KMS-11 (cell line): ENCODE data around the gene ZNF19.

Source experiments
- H2AFZ ChIP-seq: fragments of 200-600 bp; sonication (generic); 2 replicates; pipeline ENCODE4 v1.6.1; 2016; ENCODE audit warnings: antibody characterized with exemption, mixed run types, low read depth
- H3K27ac ChIP-seq: fragments of 200-600 bp; sonication (generic); 2 replicates; pipeline ENCODE4 v1.6.1; 2016; ENCODE audit warnings: mild to moderate bottlenecking, mixed run types
- H3K27me3 ChIP-seq: fragments of 200-600 bp; sonication (generic); 2 replicates; pipeline ENCODE4 v1.6.1; 2017; ENCODE audit warnings: mild to moderate bottlenecking, low read depth, mixed run types, moderate library complexity; ENCODE audit not compliant: insufficient read depth
- H3K36me3 ChIP-seq: fragments of 200-600 bp; sonication (generic); 2 replicates; pipeline ENCODE4 v1.6.1; 2017; ENCODE audit warnings: mild to moderate bottlenecking, mixed run types; ENCODE audit not compliant: insufficient read depth
- H3K4me1 ChIP-seq: fragments of 200-600 bp; sonication (generic); 2 replicates; pipeline ENCODE4 v1.6.1; 2016; ENCODE audit warnings: mild to moderate bottlenecking, low read depth, mixed run types; ENCODE audit not compliant: poor library complexity, severe bottlenecking
- H3K4me2 ChIP-seq: fragments of 200-600 bp; sonication (generic); 2 replicates; pipeline ENCODE4 v1.7.0; 2016; ENCODE audit warnings: mild to moderate bottlenecking, mixed run types
- H3K4me3 ChIP-seq: fragments of 200-600 bp; sonication (generic); IDR thresholded peaks from 2 replicates; pipeline ENCODE4 v1.6.1; 2017; ENCODE audit warnings: low read depth, low read length, mixed read lengths; ENCODE audit not compliant: insufficient read depth
- H3K79me2 ChIP-seq: fragments of 200-600 bp; sonication (generic); 2 replicates; pipeline ENCODE4 v1.6.1; 2016; ENCODE audit warnings: low read depth, mixed run types; ENCODE audit not compliant: insufficient read depth
- H3K9ac ChIP-seq: fragments of 200-600 bp; sonication (generic); 2 replicates; pipeline ENCODE4 v1.6.1; 2016; ENCODE audit warnings: mild to moderate bottlenecking, mixed run types
- H4K20me1 ChIP-seq: fragments of 200-600 bp; sonication (generic); 2 replicates; pipeline ENCODE4 v1.6.1; 2016; ENCODE audit warnings: mild to moderate bottlenecking, mixed run types; ENCODE audit not compliant: insufficient read depth
- TF ChIP-seq, protein P1 (sequence below): fragments of 200-600 bp; sonication (generic); conservative IDR thresholded peaks from 2 replicates; pipeline ENCODE4 v1.6.1; 2017; ENCODE audit warnings: low read depth, mild to moderate bottlenecking, antibody characterized with exemption, low read length, moderate library complexity, mixed read lengths

ZNF19 gene

DNA sequence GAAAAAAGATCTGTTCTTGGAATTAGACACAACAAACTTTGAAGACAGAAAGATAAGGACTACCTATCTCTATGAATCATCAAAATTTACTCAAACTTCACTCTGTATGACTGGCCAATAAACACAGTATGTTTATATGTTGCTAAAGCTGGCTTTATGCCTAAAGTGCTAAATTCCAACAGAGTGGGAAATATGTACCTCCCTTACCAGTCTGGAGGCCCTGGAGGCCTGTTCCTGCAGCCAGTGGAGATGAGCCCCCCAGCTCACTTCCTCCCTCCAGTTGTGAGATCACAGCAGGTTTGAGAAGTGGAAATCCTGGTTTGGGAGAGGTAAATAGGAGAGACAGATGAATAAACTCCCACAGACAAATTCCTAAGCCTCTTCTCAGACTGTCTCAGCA, 36.1 kb downstream of the ZNF19 start:
- H3K4me1 ChIP-seq: no peaks in the 10 kb centered on the region
- H3K27me3 ChIP-seq: no peaks in the 10 kb centered on the region
- no peak overlapping the region for H2AFZ ChIP-seq
- no peaks in the 10 kb centered on the region for H4K20me1 ChIP-seq
- 0 out of 2 replicates have a peak, but pooled peaks cover 3% of the 10 kb centered on the region for H3K36me3 ChIP-seq
- TF ChIP-seq, protein P1, sequence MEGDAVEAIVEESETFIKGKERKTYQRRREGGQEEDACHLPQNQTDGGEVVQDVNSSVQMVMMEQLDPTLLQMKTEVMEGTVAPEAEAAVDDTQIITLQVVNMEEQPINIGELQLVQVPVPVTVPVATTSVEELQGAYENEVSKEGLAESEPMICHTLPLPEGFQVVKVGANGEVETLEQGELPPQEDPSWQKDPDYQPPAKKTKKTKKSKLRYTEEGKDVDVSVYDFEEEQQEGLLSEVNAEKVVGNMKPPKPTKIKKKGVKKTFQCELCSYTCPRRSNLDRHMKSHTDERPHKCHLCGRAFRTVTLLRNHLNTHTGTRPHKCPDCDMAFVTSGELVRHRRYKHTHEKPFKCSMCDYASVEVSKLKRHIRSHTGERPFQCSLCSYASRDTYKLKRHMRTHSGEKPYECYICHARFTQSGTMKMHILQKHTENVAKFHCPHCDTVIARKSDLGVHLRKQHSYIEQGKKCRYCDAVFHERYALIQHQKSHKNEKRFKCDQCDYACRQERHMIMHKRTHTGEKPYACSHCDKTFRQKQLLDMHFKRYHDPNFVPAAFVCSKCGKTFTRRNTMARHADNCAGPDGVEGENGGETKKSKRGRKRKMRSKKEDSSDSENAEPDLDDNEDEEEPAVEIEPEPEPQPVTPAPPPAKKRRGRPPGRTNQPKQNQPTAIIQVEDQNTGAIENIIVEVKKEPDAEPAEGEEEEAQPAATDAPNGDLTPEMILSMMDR: no peak
- no peak overlapping the region for H3K4me3 ChIP-seq
- H3K9ac ChIP-seq: no peak overlapping the region
- H3K4me2 ChIP-seq: no peak overlapping the region
- no peaks in the 10 kb centered on the region for H3K79me2 ChIP-seq
- H3K27ac ChIP-seq: no peak overlapping the region

DNA sequence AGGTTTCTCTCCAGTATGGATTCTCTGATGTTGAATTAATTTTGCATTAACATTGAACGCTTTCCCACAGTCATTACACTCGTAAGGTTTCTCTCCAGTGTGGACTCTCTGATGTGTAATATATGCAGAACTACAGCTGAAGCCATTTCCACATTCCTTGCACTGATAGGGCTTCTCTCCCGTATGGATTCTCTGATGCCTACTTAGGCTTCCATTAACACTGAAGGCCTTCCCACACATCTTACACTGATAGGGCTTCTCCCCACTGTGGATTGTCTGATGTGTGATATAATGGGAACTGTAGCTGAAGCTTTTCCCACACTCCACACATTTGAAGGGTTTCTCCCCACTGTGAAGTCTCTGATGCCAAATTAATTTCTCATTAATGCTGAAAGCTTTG, 40.1 kb downstream of the ZNF19 start:
- H3K4me2 ChIP-seq: no peak overlapping the region
- TF ChIP-seq, protein P1: no peak
- no peak overlapping the region for H2AFZ ChIP-seq
- no peaks in the 10 kb centered on the region for H3K4me1 ChIP-seq
- no peaks in the 10 kb centered on the region for H3K79me2 ChIP-seq
- H3K9ac ChIP-seq: no peak overlapping the region
- H3K4me3 ChIP-seq: no peak overlapping the region
- no peak overlapping the region for H3K27ac ChIP-seq
- H4K20me1 ChIP-seq: no peaks in the 10 kb centered on the region
- H3K27me3 ChIP-seq: no peaks in the 10 kb centered on the region
- H3K36me3 ChIP-seq: 0 out of 2 replicates have a peak, but pooled peaks cover 3% of the 10 kb centered on the region

DNA sequence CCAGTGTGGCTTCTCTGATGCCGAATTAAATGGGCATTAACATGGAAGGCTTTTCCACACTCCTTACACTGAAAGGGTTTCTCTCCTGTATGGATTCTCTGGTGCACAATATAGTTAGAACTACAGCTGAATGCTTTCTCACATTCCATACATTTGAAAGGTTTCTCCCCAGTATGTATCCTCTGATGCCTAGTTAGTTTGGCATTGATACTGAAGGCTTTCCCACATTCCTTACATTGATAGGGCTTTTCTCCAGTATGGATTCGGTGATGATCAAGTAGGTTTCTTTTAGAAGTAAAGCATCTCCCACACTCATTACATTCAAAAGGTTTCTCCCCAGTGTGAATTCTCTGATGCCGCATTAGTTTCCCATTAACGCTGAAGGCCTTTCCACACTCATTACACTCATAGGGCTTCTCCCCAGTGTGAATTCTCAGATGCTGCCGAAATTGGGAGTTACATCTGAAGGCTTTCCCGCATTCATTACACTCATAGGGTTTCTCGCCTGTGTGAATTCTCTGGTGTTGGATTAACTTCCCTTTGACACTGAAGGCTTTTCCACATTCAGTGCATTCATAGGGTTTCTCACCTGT, 40.8 kb downstream of the ZNF19 start:
- Histone ChIP-seq H4K20me1 (no peaks in the 10 kb centered on the region), H3K4me3 (no peak overlapping the region), H3K27me3 (no peaks in the 10 kb centered on the region), H3K9ac (no peak overlapping the region), H3K4me1 (no peaks in the 10 kb centered on the region), H3K79me2 (no peaks in the 10 kb centered on the region), H3K36me3 (0 out of 2 replicates have a peak, but pooled peaks cover 3% of the 10 kb centered on the region), H3K4me2 (no peak overlapping the region), H3K27ac (no peak overlapping the region), H2AFZ (no peak overlapping the region)
- TF ChIP-seq, protein P1: no peak

GRCh38 chr16:71443714-71444113, 45.4 kb downstream of the ZNF19 start:
- Histone ChIP-seq H3K36me3 (no peaks in the 10 kb centered on the region), H4K20me1 (no peaks in the 10 kb centered on the region), H2AFZ (no peak overlapping the region), H3K4me1 (no peaks in the 10 kb centered on the region), H3K9ac (no peak overlapping the region), H3K79me2 (no peaks in the 10 kb centered on the region), H3K27ac (no peak overlapping the region), H3K27me3 (no peaks in the 10 kb centered on the region), H3K4me3 (no peak overlapping the region), H3K4me2 (no peak overlapping the region)
- TF ChIP-seq, protein P1: no peak
